ENCODE data around the gene TRMT1L.

DNA sequence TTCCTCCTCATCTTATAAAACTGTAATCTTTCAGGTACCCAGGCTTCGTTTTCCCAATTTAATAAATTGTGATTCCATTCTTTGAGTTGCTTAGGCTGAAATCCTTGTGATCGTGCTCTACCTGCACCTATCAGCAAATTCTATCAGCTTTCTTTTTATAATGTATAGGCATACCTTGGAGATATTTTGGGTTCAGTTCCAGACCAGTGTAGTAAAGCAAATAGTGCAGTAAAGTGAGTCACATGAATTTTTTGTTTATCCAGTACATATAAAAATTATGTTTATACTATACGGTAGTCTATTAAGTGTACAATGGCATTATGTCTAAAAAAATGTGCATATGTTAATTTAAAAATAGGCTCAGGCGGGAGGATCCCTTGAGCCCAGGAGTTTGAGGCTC is 5.7 kb upstream of the TRMT1L start:
- no peak for TF ChIP-seq CTCF (conservative IDR thresholded peaks at IDR 0.05; ENCODE audit: low read length)
- no peak for TF ChIP-seq EZH2phosphoT487 (IDR thresholded peaks at IDR 0.05; ENCODE audit: borderline replicate concordance)
